HepG2 (cell line): ENCODE results near the gene TBL3. TPM values are rescaled to one million over a fixed set of nuclear protein-coding genes. Genes with fewer than 3 reads are reported as not detected.
A peak's percentile ranks its signal among the peaks of the same experiment; 100 is the strongest.

Experiments
- AGO2 ChIP-seq: fragments of 200-400 bp; formaldehyde crosslinking; optimal IDR thresholded peaks from 2 replicates; pipeline ENCODE3; 2017; ENCODE audit warnings: mild to moderate bottlenecking, low read depth, low read length, moderate library complexity
- ATF3 ChIP-seq: sonication (generic); formaldehyde crosslinking; IDR thresholded peaks from 2 replicates; pipeline ENCODE4 v1.4.0; 2020; ENCODE audit warnings: missing genetic modification reagents
- BORCS8-MEF2B ChIP-seq: sonication (generic); formaldehyde crosslinking; IDR thresholded peaks from 2 replicates; pipeline ENCODE4 v1.8.0; 2022; ENCODE audit warnings: mild to moderate bottlenecking, missing genetic modification reagents
- BRD4 ChIP-seq: sonication (generic); formaldehyde crosslinking; IDR thresholded peaks from 2 replicates; pipeline ENCODE4 v1.4.0; 2020; ENCODE audit warnings: missing genetic modification reagents
- ETV6 ChIP-seq: sonication (generic); formaldehyde crosslinking; conservative IDR thresholded peaks from 2 replicates; pipeline ENCODE4 v1.4.0; 2020; ENCODE audit warnings: missing genetic modification reagents
- HES4 ChIP-seq: sonication (generic); formaldehyde crosslinking; IDR thresholded peaks from 2 replicates; pipeline ENCODE4 v1.9.0; 2021; ENCODE audit warnings: mild to moderate bottlenecking, missing genetic modification reagents, borderline replicate concordance
- JDP2 ChIP-seq: sonication (generic); formaldehyde crosslinking; IDR thresholded peaks from 2 replicates; pipeline ENCODE4 v1.8.1; 2022; ENCODE audit warnings: missing genetic modification reagents, borderline replicate concordance
- KAT7 ChIP-seq: IDR thresholded peaks from 2 replicates; pipeline ENCODE4 v1.6.1; 2018; ENCODE audit warnings: borderline replicate concordance, missing compliant biosample characterization
- KLF16 ChIP-seq, 2 experiments: sonication (generic) in 1 of 2; formaldehyde crosslinking in 1 of 2; IDR thresholded peaks; 2 replicates each; pipeline versions ENCODE4 v1.6.1 to v1.8.0; 2016 to 2023; ENCODE audit warnings: missing genetic modification reagents in 2 of 2, missing compliant biosample characterization in 1 of 2
- MED13 ChIP-seq: sonication (generic); formaldehyde crosslinking; IDR thresholded peaks from 2 replicates; pipeline ENCODE4 v1.5.0; 2020; ENCODE audit warnings: missing genetic modification reagents
- MEIS1 ChIP-seq: sonication (generic); formaldehyde crosslinking; IDR thresholded peaks from 2 replicates; pipeline ENCODE4 v1.9.0; 2021; ENCODE audit warnings: mild to moderate bottlenecking, missing genetic modification reagents, moderate library complexity, borderline replicate concordance
- MYNN ChIP-seq: sonication (generic); formaldehyde crosslinking; IDR thresholded peaks from 2 replicates; pipeline ENCODE4 v1.4.0; 2020; ENCODE audit warnings: mild to moderate bottlenecking, low read depth, missing genetic modification reagents
- PRDM15 ChIP-seq: sonication (generic); formaldehyde crosslinking; IDR thresholded peaks from 2 replicates; pipeline ENCODE4 v1.4.0; 2020; ENCODE audit warnings: missing genetic modification reagents
- RBFOX2 ChIP-seq: fragments of 200-400 bp; formaldehyde crosslinking; IDR thresholded peaks from 2 replicates; pipeline ENCODE4 v1.6.1; 2017; ENCODE audit warnings: low read depth, mild to moderate bottlenecking, low read length
- SMARCC2 ChIP-seq: fragments of 450-650 bp; IDR thresholded peaks from 2 replicates; pipeline ENCODE4 v1.6.1; 2017; ENCODE audit warnings: antibody characterized with exemption, mild to moderate bottlenecking
- SMC3 ChIP-seq: IDR thresholded peaks from 2 replicates; pipeline ENCODE4 v1.6.1; 2011; ENCODE audit warnings: low read length, improper control_type of control experiment
- SP5 ChIP-seq: IDR thresholded peaks from 2 replicates; pipeline ENCODE4 v1.6.1; 2016; ENCODE audit warnings: low read depth, borderline replicate concordance
- SPEN ChIP-seq: sonication (generic); formaldehyde crosslinking; IDR thresholded peaks from 2 replicates; pipeline ENCODE4 v1.5.1; 2020; ENCODE audit warnings: low read depth, mild to moderate bottlenecking, missing genetic modification reagents
- WIZ ChIP-seq: sonication (generic); formaldehyde crosslinking; IDR thresholded peaks from 2 replicates; pipeline ENCODE4 v1.5.1; 2020; ENCODE audit warnings: mild to moderate bottlenecking, missing genetic modification reagents
- ZFX ChIP-seq: sonication (generic); formaldehyde crosslinking; IDR thresholded peaks from 2 replicates; pipeline ENCODE4 v1.4.0; 2020; ENCODE audit warnings: mild to moderate bottlenecking, low read depth, missing genetic modification reagents, moderate library complexity
- ZNF362 ChIP-seq: sonication (generic); formaldehyde crosslinking; IDR thresholded peaks from 2 replicates; pipeline ENCODE4 v1.4.0; 2020; ENCODE audit warnings: missing genetic modification reagents, mild to moderate bottlenecking, borderline replicate concordance
- ZNF501 ChIP-seq: sonication (generic); formaldehyde crosslinking; IDR thresholded peaks from 2 replicates; pipeline ENCODE4 v1.5.1; 2020; ENCODE audit warnings: mild to moderate bottlenecking, moderate library complexity, missing genetic modification reagents
- ZNF616 ChIP-seq: sonication (generic); formaldehyde crosslinking; IDR thresholded peaks from 2 replicates; pipeline ENCODE4 v1.5.0; 2020; ENCODE audit warnings: low read depth, mild to moderate bottlenecking, missing genetic modification reagents
- polyA plus RNA-seq, 8 experiments: library from polyadenylated mRNA; depleted of rRNA in 3 of 8; stranded (reverse) in 7 of 8; unstranded in 1 of 8; fragments of >200 nt; fragmentation: Illumina TruSeq in 4 of 8; extraction: Trizol in 4 of 8; gene quantifications; 2 replicates each; pipeline versions ENCODE4 v1.2.1 to v1.2.3, GENCODE V29; 2011 to 2016; ENCODE audit warnings: low read depth in 4 of 8, missing spikeins in 1 of 8, mixed read lengths in 1 of 8; ENCODE audit not compliant: insufficient read depth in 1 of 8
- total RNA-seq, 5 experiments: library from RNA; depleted of rRNA; stranded (reverse); fragments of >200 nt; fragmentation: Illumina TruSeq; extraction: Trizol; gene quantifications; 2 replicates each; pipeline ENCODE4 v1.2.3, GENCODE V29; 2016; ENCODE audit warnings: low read depth in 1 of 5

Gene TBL3
- total and polyA plus RNA-seq, 2 of the 13 experiments (the other 11 are each of a cell fraction or from before 2014, with no cell fraction given), result 16.8 to 38.0 TPM

- TF ChIP-seq ZNF501 (peak; percentile 95), BORCS8-MEF2B (CRISPR knock-in tag) (no peak), SPEN (peak; percentile 65), MYNN (CRISPR knock-in tag) (no peak), BRD4 (CRISPR knock-in tag) (0 out of 2 replicates have a peak, but pooled peaks have one; percentile 36), RBFOX2 (peak; percentile 53; the same call in 1 of the 2 replicates), SMARCC2 (no peak), SMC3 (peak; percentile 69; the same call in 1 of the 2 replicates), AGO2 (peak; percentile 53), ETV6 (CRISPR knock-in tag) (0 out of 2 replicates have a peak, but pooled peaks have one; percentile 59), HES4 (CRISPR knock-in tag) (peak; percentile 55; the same call in 1 of the 2 replicates), KAT7 (CRISPR knock-in tag) (no peak), ZNF362 (CRISPR knock-in tag) (peak; percentile 19; the same call in 1 of the 2 replicates), ZNF616 (no peak), MED13 (CRISPR knock-in tag) (0 out of 2 replicates have a peak, but pooled peaks have one; percentile 30), MEIS1 (0 out of 2 replicates have a peak, but pooled peaks have one; percentile 31), SP5 (CRISPR knock-in tag) (peak; percentile 70), KLF16 (CRISPR knock-in tag; IDR thresholded peaks at IDR 0.05) (peak in 1 of 2 experiments; percentile 78; a peak in 2 of 4 replicates), JDP2 (CRISPR knock-in tag) (no peak), ATF3 (CRISPR knock-in tag) (no peak), ZFX (peak; percentile 74), PRDM15 (CRISPR knock-in tag) (peak; percentile 62), WIZ (CRISPR knock-in tag) (no peak; the same call in 1 of the 2 replicates)
These were observed 51.5 kb downstream of the TBL3 start (continued) for GRCh38 chr16:2023092-2024031.
